Measurements from ENCODE around the gene RNF151. TPM values are rescaled to one million over a fixed set of nuclear protein-coding genes. Genes with fewer than 3 reads are reported as not detected.

Gene RNF151
- total RNA-seq, 6 experiments from 2014 or later, result not detected

DNA sequence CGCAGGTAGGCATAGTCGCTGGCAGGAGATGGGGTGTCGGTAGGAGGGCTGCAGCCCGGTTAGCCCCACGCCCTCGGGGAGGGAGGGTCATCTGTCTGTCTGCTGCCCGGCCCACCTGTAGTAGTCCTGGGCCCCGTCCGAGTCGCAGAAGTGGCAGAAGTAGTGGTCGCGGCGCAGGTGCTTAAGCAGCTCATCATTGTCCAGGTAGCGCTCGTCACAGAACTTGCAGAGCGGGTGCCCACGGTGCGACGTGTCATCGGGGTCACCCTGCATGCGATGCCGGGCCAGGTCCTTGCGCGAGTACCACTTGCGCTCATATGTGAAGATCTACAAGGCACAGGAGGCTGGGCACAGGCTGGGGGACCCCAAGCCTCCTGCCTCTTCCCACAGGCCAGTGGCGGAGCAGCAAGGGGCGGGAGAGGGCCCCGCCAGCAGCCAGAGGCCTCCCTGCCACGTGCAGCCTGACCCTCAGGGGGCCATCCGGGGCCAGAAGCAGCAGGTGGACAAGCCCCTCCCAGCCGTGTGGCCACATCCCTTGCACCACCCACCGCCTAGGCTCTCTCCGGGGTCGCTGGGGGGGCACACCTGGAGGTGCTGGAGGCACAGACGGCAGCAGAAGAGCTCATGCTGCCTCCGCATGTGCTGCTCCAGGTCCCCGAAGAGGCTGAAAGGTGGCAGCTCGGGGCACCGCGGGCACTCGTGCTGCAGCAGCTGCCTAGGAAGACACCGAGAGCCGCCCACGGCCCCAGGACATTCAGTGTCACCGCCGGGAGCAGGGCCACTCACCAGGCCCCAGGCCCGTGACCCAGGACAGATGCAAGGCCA lies 36.0 kb downstream of the RNF151 start:
- H3K9me3 Mint-ChIP-seq, result no peaks in the 10 kb centered on the region
- H3K4me1 Mint-ChIP-seq (ENCODE audit: low read depth), result peaks cover 13% of the 10 kb centered on the region
- H3K27me3 Mint-ChIP-seq (ENCODE audit: insufficient read depth), result no peaks in the 10 kb centered on the region
- DNase-seq, result no peak
- H3K36me3 Mint-ChIP-seq (ENCODE audit: low read depth), result peaks cover 5% of the 10 kb centered on the region; the same call in 1 of the 2 replicates
- TF ChIP-seq, protein P1, sequence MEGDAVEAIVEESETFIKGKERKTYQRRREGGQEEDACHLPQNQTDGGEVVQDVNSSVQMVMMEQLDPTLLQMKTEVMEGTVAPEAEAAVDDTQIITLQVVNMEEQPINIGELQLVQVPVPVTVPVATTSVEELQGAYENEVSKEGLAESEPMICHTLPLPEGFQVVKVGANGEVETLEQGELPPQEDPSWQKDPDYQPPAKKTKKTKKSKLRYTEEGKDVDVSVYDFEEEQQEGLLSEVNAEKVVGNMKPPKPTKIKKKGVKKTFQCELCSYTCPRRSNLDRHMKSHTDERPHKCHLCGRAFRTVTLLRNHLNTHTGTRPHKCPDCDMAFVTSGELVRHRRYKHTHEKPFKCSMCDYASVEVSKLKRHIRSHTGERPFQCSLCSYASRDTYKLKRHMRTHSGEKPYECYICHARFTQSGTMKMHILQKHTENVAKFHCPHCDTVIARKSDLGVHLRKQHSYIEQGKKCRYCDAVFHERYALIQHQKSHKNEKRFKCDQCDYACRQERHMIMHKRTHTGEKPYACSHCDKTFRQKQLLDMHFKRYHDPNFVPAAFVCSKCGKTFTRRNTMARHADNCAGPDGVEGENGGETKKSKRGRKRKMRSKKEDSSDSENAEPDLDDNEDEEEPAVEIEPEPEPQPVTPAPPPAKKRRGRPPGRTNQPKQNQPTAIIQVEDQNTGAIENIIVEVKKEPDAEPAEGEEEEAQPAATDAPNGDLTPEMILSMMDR (IDR thresholded peaks at IDR 0.05), result no peak
- H3K27ac Mint-ChIP-seq, result no peak overlapping the region
- H3K4me3 Mint-ChIP-seq, result no peak overlapping the region

DNA sequence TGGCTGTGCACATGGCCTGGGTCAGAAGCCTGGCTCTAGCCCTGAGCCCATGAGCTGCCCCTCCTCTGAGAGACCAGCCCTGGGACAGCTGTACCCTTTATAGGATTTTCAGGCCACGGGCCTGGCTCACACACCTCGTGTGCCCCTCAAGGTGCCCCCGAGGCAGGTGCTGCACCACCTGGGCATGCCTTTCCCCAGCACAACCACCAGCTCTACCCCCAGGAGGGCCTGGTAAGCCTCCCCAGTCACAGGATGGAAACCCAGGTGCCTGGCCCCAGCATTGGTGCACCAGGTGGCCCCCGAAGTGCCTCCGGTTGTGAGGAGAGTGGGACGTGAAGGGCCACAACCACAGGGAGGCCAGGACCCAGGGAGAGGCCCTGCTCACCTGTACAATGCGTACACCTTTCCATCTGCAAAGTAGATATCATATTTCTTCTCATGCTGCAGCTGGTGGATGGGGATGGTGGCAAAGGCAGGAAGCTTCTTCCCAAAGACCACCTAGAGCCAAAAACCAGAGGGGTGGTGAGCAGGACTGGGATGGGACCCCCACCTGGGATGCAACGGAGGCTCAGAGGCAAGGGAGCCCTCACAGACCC lies 36.7 kb downstream of the RNF151 start:
- peaks cover 15% of the 10 kb centered on the region for H3K4me1 Mint-ChIP-seq (ENCODE audit: low read depth)
- DNase-seq, result no peak
- no peaks in the 10 kb centered on the region for H3K9me3 Mint-ChIP-seq
- H3K36me3 Mint-ChIP-seq (ENCODE audit: low read depth), result peaks cover 2% of the 10 kb centered on the region; the same call in 1 of the 2 replicates
- no peak overlapping the region for H3K27ac Mint-ChIP-seq
- no peak overlapping the region for H3K4me3 Mint-ChIP-seq
- no peaks in the 10 kb centered on the region for H3K27me3 Mint-ChIP-seq (ENCODE audit: insufficient read depth)
- TF ChIP-seq, protein P1 (IDR thresholded peaks at IDR 0.05), result no peak

DNA sequence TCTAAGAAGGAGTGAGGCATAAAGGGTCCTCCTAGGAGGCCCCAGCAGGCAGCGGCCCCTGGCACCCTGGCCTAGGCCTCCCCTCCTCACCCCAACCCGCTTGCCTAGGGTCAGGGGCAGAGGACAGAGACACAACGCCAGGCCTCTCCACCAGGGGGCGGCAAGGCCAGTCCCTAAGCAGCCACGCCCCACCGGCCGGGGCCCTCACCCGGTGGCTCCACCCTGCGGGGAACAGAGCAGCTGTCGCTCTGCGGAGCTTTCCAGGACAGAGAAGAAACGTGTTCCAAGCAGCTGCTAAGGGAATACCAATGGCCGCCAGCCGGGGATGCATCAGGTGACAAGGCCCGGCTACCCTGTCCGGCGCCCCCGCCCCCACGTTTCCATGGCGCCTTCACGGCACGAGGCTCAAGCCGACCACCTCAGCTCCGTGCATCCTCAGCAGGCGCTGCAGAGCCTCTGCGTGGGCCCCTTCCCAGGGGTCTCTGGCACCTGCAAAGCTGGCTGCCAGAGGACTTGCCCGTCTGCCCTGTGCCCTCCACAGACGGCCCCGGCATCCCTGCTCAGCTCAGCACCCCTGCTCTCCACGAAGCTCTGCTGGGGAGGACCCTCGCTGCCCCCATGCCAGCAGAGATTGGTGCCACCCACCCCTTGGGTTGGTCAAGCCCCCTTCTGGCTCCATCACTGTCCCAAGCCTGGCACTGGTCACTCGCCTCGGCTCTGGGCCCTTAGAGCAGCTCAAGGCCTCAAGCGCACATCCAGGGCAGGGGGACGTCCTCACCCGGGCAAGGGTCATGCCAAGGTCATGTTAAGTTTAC lies 37.4 kb downstream of the RNF151 start:
- DNase-seq, result peak; percentile 82
- Mint-ChIP-seq H3K4me1 (ENCODE audit: low read depth) (peaks cover 19% of the 10 kb centered on the region), H3K9me3 (no peaks in the 10 kb centered on the region), H3K27ac (no peak overlapping the region), H3K36me3 (ENCODE audit: low read depth) (peaks cover 5% of the 10 kb centered on the region; the same call in 1 of the 2 replicates), H3K27me3 (ENCODE audit: insufficient read depth) (peaks cover 2% of the 10 kb centered on the region; the same call in 1 of the 2 replicates), H3K4me3 (no peak overlapping the region)
- TF ChIP-seq, protein P1 (IDR thresholded peaks at IDR 0.05), result peak; percentile 98

DNA sequence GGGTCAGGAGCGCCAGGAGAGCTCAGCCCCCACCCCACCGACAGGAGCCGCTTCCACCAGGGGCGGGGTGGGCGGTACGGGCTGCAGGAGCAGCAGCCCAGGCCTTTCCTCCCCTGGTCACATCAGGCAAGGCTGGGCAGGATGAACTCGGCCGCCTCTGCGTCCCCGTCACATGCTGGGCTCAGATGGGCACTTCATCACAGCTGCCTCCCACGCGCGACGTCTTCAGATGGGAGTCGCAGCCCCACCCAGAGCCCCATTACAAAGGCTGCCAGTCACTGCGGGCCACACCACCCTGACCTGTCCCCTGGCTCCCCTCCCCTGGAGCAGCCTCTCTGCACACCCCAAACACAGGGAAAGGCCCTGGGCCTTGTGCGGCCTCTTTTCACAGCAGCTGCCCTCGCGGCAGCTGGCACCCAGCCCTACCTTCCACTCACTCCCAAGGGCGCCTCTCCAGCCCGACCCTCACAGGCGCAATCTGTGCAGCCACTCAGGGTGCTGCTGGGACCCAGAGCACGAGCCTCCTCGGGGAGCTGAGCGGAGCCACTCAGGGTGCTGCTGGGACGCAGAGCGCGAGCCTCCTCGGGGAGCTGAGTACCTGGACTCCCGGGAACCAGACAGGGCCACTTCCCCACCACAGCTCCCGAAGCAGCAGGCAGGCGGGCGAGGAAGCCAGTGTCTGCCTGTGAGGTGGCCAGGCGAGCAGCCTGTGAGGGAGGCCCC lies 38.3 kb downstream of the RNF151 start:
- no peak for DNase-seq
- Mint-ChIP-seq H3K4me3 (no peak overlapping the region), H3K27ac (no peak overlapping the region), H3K36me3 (ENCODE audit: low read depth) (peaks cover 5% of the 10 kb centered on the region; the same call in 1 of the 2 replicates), H3K9me3 (no peaks in the 10 kb centered on the region), H3K4me1 (ENCODE audit: low read depth) (peaks cover 20% of the 10 kb centered on the region), H3K27me3 (ENCODE audit: insufficient read depth) (peaks cover 2% of the 10 kb centered on the region; the same call in 1 of the 2 replicates)
- TF ChIP-seq, protein P1 (IDR thresholded peaks at IDR 0.05), result no peak

DNA sequence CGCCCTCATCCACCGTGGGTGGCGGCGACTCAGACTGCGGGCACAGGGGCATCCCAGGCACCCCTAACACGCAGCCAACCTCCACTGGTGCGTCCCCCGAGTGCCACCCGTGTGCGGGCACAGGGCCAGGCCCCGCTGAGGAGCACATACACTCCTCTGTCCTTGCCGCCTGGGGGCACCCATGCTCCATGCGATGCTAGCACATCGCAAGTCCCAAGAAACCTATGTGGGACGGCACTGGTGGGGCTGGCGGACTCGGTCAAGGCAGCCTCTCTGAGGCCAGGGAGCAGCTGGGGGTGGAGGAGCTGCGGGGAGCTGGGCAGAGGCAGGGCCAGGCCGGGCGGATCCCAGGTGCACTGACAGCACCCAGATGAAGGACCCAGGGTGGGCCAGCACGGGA lies 39.0 kb downstream of the RNF151 start:
- peaks cover 2% of the 10 kb centered on the region; the same call in 1 of the 2 replicates for H3K27me3 Mint-ChIP-seq (ENCODE audit: insufficient read depth)
- H3K27ac Mint-ChIP-seq, result no peak overlapping the region
- H3K4me1 Mint-ChIP-seq (ENCODE audit: low read depth), result peaks cover 26% of the 10 kb centered on the region
- no peak overlapping the region for H3K4me3 Mint-ChIP-seq
- TF ChIP-seq, protein P1 (IDR thresholded peaks at IDR 0.05), result no peak
- no peak for DNase-seq
- peaks cover 5% of the 10 kb centered on the region; the same call in 1 of the 2 replicates for H3K36me3 Mint-ChIP-seq (ENCODE audit: low read depth)
- no peaks in the 10 kb centered on the region for H3K9me3 Mint-ChIP-seq

Data from HFFc6 (cell line).